GM12878 (cell line): ENCODE data around the gene DDIT4. TPM values are rescaled to one million over a fixed set of nuclear protein-coding genes. Genes with fewer than 3 reads are reported as not detected.

Source experiments
- ATAC-seq: fragments of 200-7000 bp; cut with Tn5 transposase; 3 replicates; pipeline ENCODE4 v1.9.1; 2020; ENCODE audit warnings: mild to moderate bottlenecking, moderate library complexity
- BruUV-seq: library from RNA; stranded (reverse); fragments of 400-500 nt; replicated peaks from 2 replicates; lab custom pipeline; 2021; lab: Mats Ljungman, UMichigan
- CTCF ChIA-PET: fragments of 300-600 bp; sonication (Branson Sonifier 250); formaldehyde crosslinking; extraction: SDS; loops from one replicate; lab custom pipeline; 2021; ENCODE audit warnings: inconsistent platforms; lab: Yijun Ruan, JAX
- POLR2A ChIA-PET: fragments of 350-600 bp; formaldehyde crosslinking; extraction: SDS; loops from one replicate; lab custom pipeline; 2021; ENCODE audit warnings: inconsistent platforms; lab: Charles Lee
- RAD21 ChIA-PET: fragments of 300-600 bp; sonication (Branson Sonifier 250); formaldehyde crosslinking; loops from one replicate; lab custom pipeline; 2023; ENCODE audit warnings: antibody characterized with exemption; ENCODE audit not compliant: unreplicated experiment; lab: Charles Lee
- SMC1A ChIA-PET: fragments of 300-600 bp; sonication (Branson Sonifier 250); formaldehyde crosslinking; loops from one replicate; lab custom pipeline; 2023; ENCODE audit not compliant: unreplicated experiment, uncharacterized antibody; lab: Charles Lee
- DNase-seq: peaks from one replicate; pipeline ENCODE4 v3.0.0-alpha.2; 2011; ENCODE audit warnings: low read depth, low spot score
- FAIRE-seq: peaks from 3 replicates; lab custom pipeline; 2011; peaks lifted over from hg19 to GRCh38; lab: Jason Lieb, UNC
- H2AFZ ChIP-seq: 2 replicates; pipeline ENCODE4 v1.6.0; 2011; ENCODE audit warnings: low read depth, low read length, control low read depth; ENCODE audit not compliant: control insufficient read depth
- H3K27ac ChIP-seq: 2 replicates; pipeline ENCODE4 v1.5.1; 2011; ENCODE audit warnings: control low read depth; ENCODE audit not compliant: control insufficient read depth, insufficient read depth
- H3K27me3 ChIP-seq, 2 experiments: replicated peaks in 1 of 2; 2 replicates each; pipeline versions ENCODE4 v1.6.0 to v1.6.1; 2011; ENCODE audit warnings: low read length in 1 of 2; ENCODE audit not compliant: control insufficient read depth in 2 of 2, insufficient read depth in 2 of 2
- H3K36me3 ChIP-seq, 2 experiments: 2 replicates each; pipeline ENCODE4 v1.5.1; 2011; ENCODE audit warnings: low read length in 1 of 2; ENCODE audit not compliant: control insufficient read depth in 2 of 2, insufficient read depth in 2 of 2
- H3K4me1 ChIP-seq: 2 replicates; pipeline ENCODE4 v1.6.1; 2011; ENCODE audit warnings: mild to moderate bottlenecking, low read length, moderate library complexity, mixed read lengths; ENCODE audit not compliant: control insufficient read depth, insufficient read depth
- H3K4me2 ChIP-seq: 2 replicates; pipeline ENCODE4 v1.6.0; 2011; ENCODE audit warnings: control low read depth; ENCODE audit not compliant: control insufficient read depth, insufficient read depth
- H3K4me3 ChIP-seq: fragments of 200-600 bp; sonication (generic); 2 replicates; pipeline ENCODE4 v1.5.1; 2016
- H3K79me2 ChIP-seq: 2 replicates; pipeline ENCODE4 v1.6.0; 2011; ENCODE audit warnings: low read length; ENCODE audit not compliant: control insufficient read depth, insufficient read depth
- H3K9ac ChIP-seq: 2 replicates; pipeline ENCODE4 v1.8.0; 2011; ENCODE audit warnings: low read length, control low read depth, mixed read lengths; ENCODE audit not compliant: control insufficient read depth, insufficient read depth
- H3K9me3 ChIP-seq: replicated peaks from 3 replicates; pipeline ENCODE4 v1.5.1; 2011; ENCODE audit warnings: mild to moderate bottlenecking, low read length; ENCODE audit not compliant: control insufficient read depth, insufficient read depth
- H4K20me1 ChIP-seq: 2 replicates; pipeline ENCODE4 v1.6.0; 2011; ENCODE audit not compliant: control insufficient read depth, insufficient read depth
- ASH2L ChIP-seq: fragments of 300-600, 200-600 bp; sonication (generic); IDR thresholded peaks from 2 replicates; pipeline ENCODE4 v1.6.1; 2017; ENCODE audit warnings: low read depth, mild to moderate bottlenecking, borderline replicate concordance
- BACH1 ChIP-seq: fragments of 450-650 bp; IDR thresholded peaks from 2 replicates; pipeline ENCODE4 v1.6.1; 2017; ENCODE audit warnings: mild to moderate bottlenecking, borderline replicate concordance
- BHLHE40 ChIP-seq, 2 experiments: fragments of 450-650 bp in 1 of 2; IDR thresholded peaks; 2 replicates each; pipeline ENCODE4 v1.6.1; 2011 to 2017; ENCODE audit warnings: low read depth in 2 of 2, borderline replicate concordance in 1 of 2, improper control_type of control experiment in 1 of 2, low read length in 1 of 2, mild to moderate bottlenecking in 1 of 2
- KLF5 ChIP-seq: fragments of 450-650 bp; IDR thresholded peaks from 2 replicates; pipeline ENCODE4 v1.6.1; 2014; ENCODE audit warnings: mild to moderate bottlenecking; ENCODE audit not compliant: partially characterized antibody
- MEF2A ChIP-seq: IDR thresholded peaks from 2 replicates; pipeline ENCODE4 v1.6.1; 2011; ENCODE audit warnings: low read depth, mild to moderate bottlenecking, low read length, moderate library complexity; ENCODE audit not compliant: insufficient read depth
- NBN ChIP-seq: fragments of 450-650 bp; IDR thresholded peaks from 2 replicates; pipeline ENCODE4 v1.6.1; 2016
- NR2C1 ChIP-seq: fragments of 450-650 bp; IDR thresholded peaks from 2 replicates; pipeline ENCODE4 v1.6.1; 2017; ENCODE audit warnings: antibody characterized with exemption, mild to moderate bottlenecking, moderate library complexity
- PAX5 ChIP-seq: IDR thresholded peaks from 2 replicates; pipeline ENCODE4 v1.6.1; 2011; ENCODE audit warnings: low read depth, low read length, borderline replicate concordance
- RELA ChIP-seq: fragments of 450-650 bp; IDR thresholded peaks from 2 replicates; pipeline ENCODE4 v1.8.0; 2014; ENCODE audit warnings: borderline replicate concordance; ENCODE audit not compliant: partially characterized antibody
- SMARCA5 ChIP-seq: fragments of 450-650 bp; IDR thresholded peaks from 2 replicates; pipeline ENCODE4 v1.6.1; 2017; ENCODE audit warnings: mild to moderate bottlenecking
- WGBS: methylation state at CpG from one replicate; pipeline ENCODE4 v1.1.6; 2016; ENCODE audit warnings: low lambda C conversion rate; ENCODE audit not compliant: insufficient replicate concordance, insufficient coverage; ENCODE audit errors: missing lambda C conversion rate; 5-methylcytosine and 5-hydroxymethylcytosine counted together
- in situ Hi-C: fragments of 300-500 bp; cut with MboI; formaldehyde crosslinking; loops from 9 replicates; pipeline ENCODE4 v1.14.3; 2018; ENCODE audit warnings: mixed read lengths
- intact Hi-C: fragments of 100-400 bp; cut with micrococcal nuclease; formaldehyde crosslinking; loops from one replicate; pipeline ENCODE4 v1.14.2; 2022; ENCODE audit not compliant: unreplicated experiment
- polyA plus RNA-seq, 11 experiments: library from polyadenylated mRNA; depleted of rRNA in 4 of 11; unstranded in 6 of 11; stranded (reverse) in 5 of 11; fragments of >200 nt; fragmentation: Nextera tagmentation in 4 of 11; fragmentation: Illumina TruSeq in 1 of 11; extraction: Ambion mirVana in 4 of 11; extraction: Trizol in 1 of 11; gene quantifications; 1 replicate in 1 of 11; 2 replicates in 10 of 11; pipeline versions ENCODE4 v1.2.1 to v1.2.3, GENCODE V29; 2011 to 2016; ENCODE audit warnings: inconsistent platforms in 2 of 11, missing spikeins in 2 of 11, low read depth in 1 of 11
- total RNA-seq, 4 experiments: library from RNA; depleted of rRNA in 3 of 4; stranded (reverse); fragments of >200 nt in 3 of 4; fragmentation: Illumina TruSeq in 1 of 4; extraction: Trizol in 1 of 4; gene quantifications; 2 replicates each; pipeline versions ENCODE4 v1.2.1 to v1.2.3, GENCODE V29; 2013 to 2021

The DDIT4 gene
- total and polyA plus RNA-seq, 10 of the 15 experiments (the other 5 are each of a cell fraction or from before 2014, with no cell fraction given), result 2.1 to 277 (median 183) TPM

DNA sequence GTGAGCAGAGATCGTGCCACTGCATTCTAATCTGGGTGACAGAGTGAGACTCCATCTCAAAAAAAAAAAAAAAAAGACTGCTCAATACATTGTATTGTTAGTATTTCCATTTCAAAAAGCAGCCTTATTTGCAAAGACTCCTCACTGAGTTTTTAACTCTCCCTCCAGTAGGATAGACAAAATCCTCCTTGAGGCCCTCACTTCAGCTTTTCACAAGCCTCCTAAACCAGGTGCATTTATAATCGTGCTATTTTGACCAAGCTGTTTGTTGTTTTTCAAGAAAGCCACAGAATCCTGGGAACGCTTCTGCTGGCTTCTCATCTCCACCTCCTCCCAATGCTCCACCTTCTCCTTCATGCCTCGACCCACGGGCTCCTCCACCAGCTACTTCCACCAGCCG lies 6.3 kb upstream of the DDIT4 start:
- Histone ChIP-seq H3K27ac (no peak overlapping the region), H3K36me3 (no peaks in the 10 kb centered on the region), H4K20me1 (no peaks in the 10 kb centered on the region), H3K27me3 (no peaks in the 10 kb centered on the region), H3K4me1 (peaks cover 17% of the 10 kb centered on the region), H3K9me3 (no peaks in the 10 kb centered on the region), H2AFZ (no peak overlapping the region), H3K4me3 (no peak overlapping the region), H3K4me2 (no peak overlapping the region), H3K79me2 (no peaks in the 10 kb centered on the region), H3K9ac (no peak overlapping the region)
- TF ChIP-seq MEF2A, result no peak
- no peak for TF ChIP-seq KLF5
- no peak for TF ChIP-seq ASH2L
- no peak for TF ChIP-seq NBN
- TF ChIP-seq BACH1, result no peak
- TF ChIP-seq BHLHE40 (IDR thresholded peaks at IDR 0.05; ENCODE audit: borderline replicate concordance in 1 of 2, low read depth in 2 of 2, low read length in 1 of 2), result no peak
- no peak for TF ChIP-seq RELA
- TF ChIP-seq NR2C1, result no peak
- no peak for TF ChIP-seq PAX5
- TF ChIP-seq SMARCA5, result no peak
- in situ Hi-C loops, result no loop called here
- BruUV-seq, result no TSS peak
- ATAC-seq (no peak), DNase-seq (no peak), FAIRE-seq (no peak)
- intact Hi-C loops, result no loop called here
- ChIA-PET SMC1A (no interaction called here), RAD21 (interaction anchor here (0.6 to 1.0 kb wide), 2 partner anchors 8 to 53 kb away, joined by 3 read pairs; no protein-coding TSS in a partner anchor), POLR2A (interaction anchor here (0.6 kb wide), 1 partner anchor 32 kb away, joined by 5 read pairs; no protein-coding TSS in a partner anchor), CTCF (interaction anchor here (1.5 kb wide), 1 partner anchor 70 kb away, joined by 3 read pairs; no protein-coding TSS in a partner anchor)
- WGBS, result 85% methylated on average over 6 of the region's 6 CpGs
